ENCODE results near the gene DPF3.

DPF3 gene

GRCh38 chr14:72599579-72600470, 294.1 kb downstream of the DPF3 start:
- TF ChIP-seq CREB1 (IDR thresholded peaks at IDR 0.05; ENCODE audit: low read depth) = no peak
- no peak for TF ChIP-seq CEBPB (IDR thresholded peaks at IDR 0.05)
- no peak for TF ChIP-seq FOXM1 (IDR thresholded peaks at IDR 0.05; ENCODE audit: borderline replicate concordance, low read depth)
- TF ChIP-seq EP300 (IDR thresholded peaks at IDR 0.05; ENCODE audit: borderline replicate concordance) = no peak
- TF ChIP-seq TAF1 (IDR thresholded peaks at IDR 0.05; ENCODE audit: low read depth) = no peak
- no peak for TF ChIP-seq ZBTB7A (IDR thresholded peaks at IDR 0.05; ENCODE audit: low read depth)
- TF ChIP-seq MAX (IDR thresholded peaks at IDR 0.05) = no peak
- no peak for TF ChIP-seq YY1 (IDR thresholded peaks at IDR 0.05; ENCODE audit: low read depth)
- TF ChIP-seq, protein P1, sequence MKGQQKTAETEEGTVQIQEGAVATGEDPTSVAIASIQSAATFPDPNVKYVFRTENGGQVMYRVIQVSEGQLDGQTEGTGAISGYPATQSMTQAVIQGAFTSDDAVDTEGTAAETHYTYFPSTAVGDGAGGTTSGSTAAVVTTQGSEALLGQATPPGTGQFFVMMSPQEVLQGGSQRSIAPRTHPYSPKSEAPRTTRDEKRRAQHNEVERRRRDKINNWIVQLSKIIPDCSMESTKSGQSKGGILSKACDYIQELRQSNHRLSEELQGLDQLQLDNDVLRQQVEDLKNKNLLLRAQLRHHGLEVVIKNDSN (IDR thresholded peaks at IDR 0.05) = no peak
- TF ChIP-seq, protein P2, sequence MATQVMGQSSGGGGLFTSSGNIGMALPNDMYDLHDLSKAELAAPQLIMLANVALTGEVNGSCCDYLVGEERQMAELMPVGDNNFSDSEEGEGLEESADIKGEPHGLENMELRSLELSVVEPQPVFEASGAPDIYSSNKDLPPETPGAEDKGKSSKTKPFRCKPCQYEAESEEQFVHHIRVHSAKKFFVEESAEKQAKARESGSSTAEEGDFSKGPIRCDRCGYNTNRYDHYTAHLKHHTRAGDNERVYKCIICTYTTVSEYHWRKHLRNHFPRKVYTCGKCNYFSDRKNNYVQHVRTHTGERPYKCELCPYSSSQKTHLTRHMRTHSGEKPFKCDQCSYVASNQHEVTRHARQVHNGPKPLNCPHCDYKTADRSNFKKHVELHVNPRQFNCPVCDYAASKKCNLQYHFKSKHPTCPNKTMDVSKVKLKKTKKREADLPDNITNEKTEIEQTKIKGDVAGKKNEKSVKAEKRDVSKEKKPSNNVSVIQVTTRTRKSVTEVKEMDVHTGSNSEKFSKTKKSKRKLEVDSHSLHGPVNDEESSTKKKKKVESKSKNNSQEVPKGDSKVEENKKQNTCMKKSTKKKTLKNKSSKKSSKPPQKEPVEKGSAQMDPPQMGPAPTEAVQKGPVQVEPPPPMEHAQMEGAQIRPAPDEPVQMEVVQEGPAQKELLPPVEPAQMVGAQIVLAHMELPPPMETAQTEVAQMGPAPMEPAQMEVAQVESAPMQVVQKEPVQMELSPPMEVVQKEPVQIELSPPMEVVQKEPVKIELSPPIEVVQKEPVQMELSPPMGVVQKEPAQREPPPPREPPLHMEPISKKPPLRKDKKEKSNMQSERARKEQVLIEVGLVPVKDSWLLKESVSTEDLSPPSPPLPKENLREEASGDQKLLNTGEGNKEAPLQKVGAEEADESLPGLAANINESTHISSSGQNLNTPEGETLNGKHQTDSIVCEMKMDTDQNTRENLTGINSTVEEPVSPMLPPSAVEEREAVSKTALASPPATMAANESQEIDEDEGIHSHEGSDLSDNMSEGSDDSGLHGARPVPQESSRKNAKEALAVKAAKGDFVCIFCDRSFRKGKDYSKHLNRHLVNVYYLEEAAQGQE (IDR thresholded peaks at IDR 0.05; ENCODE audit: low read depth) = no peak
- no peak for TF ChIP-seq TEAD4 (IDR thresholded peaks at IDR 0.05)

DNA sequence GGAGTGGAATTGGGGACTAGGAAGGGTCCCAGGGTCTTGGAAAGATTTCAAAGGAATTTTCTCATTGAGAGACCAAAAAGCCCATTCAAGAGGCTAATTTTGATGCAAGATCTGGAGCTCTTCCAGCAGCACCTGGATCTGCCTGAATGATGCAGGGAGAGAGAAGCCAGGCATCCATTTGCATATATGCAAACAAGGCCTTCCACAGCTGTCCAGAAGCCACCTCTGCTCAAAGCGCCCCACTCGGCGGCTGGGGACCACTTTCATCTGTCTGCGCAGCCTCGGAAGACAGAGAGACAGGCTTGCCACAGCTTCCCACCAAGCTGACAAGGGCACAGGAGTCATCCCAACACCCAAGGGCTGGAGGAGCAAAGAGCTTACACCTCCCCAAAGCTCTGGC, 295.6 kb downstream of the DPF3 start:
- TF ChIP-seq, protein P2 (IDR thresholded peaks at IDR 0.05; ENCODE audit: low read depth) = no peak
- TF ChIP-seq EGR1 (IDR thresholded peaks at IDR 0.05) = no peak
- no peak for TF ChIP-seq CEBPB (IDR thresholded peaks at IDR 0.05)

DNA sequence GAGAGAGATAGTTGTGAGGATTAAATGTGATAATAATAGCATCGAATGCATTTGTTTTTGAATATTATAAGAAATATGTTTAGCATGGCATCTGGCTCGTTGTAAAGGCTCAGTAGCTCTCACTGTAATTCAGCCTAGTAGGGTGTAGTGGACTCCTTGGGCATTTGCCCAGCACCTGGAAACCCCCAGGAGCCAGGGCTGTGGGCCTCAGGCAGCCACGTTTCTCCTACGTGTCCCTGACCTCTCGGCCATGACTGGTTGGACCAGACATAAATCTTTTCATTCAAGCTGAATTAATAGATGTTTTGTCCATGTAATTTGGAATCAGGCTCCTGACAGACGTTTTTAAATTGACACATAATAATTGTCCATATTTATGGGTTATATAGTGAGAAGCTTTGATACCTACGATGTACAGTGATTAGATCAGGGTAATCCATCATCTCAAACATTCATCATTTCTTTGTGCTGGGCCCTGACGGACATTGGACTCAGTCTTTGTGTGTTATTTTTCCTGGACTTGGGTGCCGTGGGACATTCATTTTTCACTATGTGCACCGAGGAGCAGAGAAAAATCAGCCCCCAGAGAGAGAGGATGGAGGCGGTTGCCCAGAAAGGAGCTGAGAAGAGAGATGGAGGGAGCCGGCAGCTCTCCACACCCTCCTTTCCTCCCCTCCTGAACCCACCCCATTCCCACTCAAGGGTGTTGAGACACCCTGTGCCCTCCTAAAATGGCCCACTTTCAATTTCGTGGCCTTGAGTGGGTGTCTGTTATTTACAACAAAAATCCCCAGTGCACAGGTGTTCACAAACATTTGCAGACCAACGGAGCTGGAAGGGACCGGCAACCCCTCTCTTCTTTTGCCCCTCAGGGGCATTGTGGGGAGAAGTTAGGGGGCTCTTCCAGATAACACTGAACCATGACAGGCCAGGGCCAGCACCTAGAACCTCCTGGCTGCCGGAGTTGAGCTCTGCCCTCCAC, 296.4 kb downstream of the DPF3 start:
- TF ChIP-seq NFIC (IDR thresholded peaks at IDR 0.05) = no peak
- no peak for TF ChIP-seq TEAD4 (IDR thresholded peaks at IDR 0.05)
- no peak for TF ChIP-seq ZBTB7A (IDR thresholded peaks at IDR 0.05; ENCODE audit: low read depth)
- no peak for TF ChIP-seq TAF1 (IDR thresholded peaks at IDR 0.05; ENCODE audit: low read depth)
- no peak for TF ChIP-seq CEBPB (IDR thresholded peaks at IDR 0.05)

GRCh38 chr14:72595152-72595862, 298.6 kb downstream of the DPF3 start:
- TF ChIP-seq CEBPB (IDR thresholded peaks at IDR 0.05) (no peak), RAD21 (IDR thresholded peaks at IDR 0.05; ENCODE audit: low read depth) (no peak), EGR1 (IDR thresholded peaks at IDR 0.05) (no peak), CREB1 (IDR thresholded peaks at IDR 0.05; ENCODE audit: low read depth) (no peak), EP300 (IDR thresholded peaks at IDR 0.05; ENCODE audit: borderline replicate concordance) (no peak), ZBTB7A (IDR thresholded peaks at IDR 0.05; ENCODE audit: low read depth) (no peak), NFIC (IDR thresholded peaks at IDR 0.05) (no peak)

DNA sequence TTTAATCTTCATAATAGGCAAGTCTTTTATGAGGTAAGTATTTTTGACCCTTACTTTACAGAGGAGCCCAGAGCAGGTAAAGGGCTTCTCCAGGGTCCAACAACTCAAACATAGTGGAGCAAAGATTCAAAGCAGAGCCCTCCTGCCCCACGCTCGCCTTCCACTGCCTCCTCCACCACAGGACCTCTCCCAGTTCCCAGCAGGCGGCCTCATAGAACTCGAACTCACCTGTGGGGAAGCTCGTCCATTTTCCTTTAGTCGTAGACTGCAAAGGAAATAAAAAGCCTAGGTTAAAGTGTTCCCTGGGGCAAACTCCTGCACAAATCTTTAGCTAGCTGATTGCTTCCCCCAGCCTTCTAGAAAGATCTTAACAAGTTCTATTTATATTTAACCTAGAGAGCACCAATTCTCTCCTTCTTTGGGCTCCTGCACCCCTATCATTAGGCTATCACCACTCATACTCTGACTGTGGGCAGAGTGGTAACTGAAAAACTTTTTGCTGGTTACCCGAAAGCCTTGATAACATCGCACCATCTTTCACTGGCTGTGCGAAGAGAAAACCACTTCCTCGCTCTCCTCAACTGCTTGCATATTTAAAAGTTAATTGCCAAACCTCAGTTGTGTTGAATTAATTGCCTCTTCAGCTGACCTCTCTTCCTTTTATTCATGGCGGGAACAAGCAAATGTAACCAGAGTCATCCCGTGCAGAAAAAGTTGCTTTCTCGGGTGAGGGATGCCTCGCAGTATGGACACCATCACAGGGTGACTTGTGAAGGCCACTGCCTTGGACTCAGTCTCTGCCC, 299.6 kb downstream of the DPF3 start:
- TF ChIP-seq, protein P2 (IDR thresholded peaks at IDR 0.05; ENCODE audit: low read depth) = no peak
- TF ChIP-seq CEBPB (IDR thresholded peaks at IDR 0.05) = no peak
